GM10248 (cell line): Measurements from ENCODE around the gene TNNI3K.

Source experiments
- CTCF ChIA-PET: fragments of 300-600 bp; sonication (Branson Sonifier 250); formaldehyde crosslinking; extraction: SDS; loops from one replicate; lab custom pipeline; 2021; ENCODE audit warnings: antibody characterized with exemption; lab: Yijun Ruan, JAX
- POLR2A ChIA-PET: fragments of 350-650 bp; sonication (Branson Sonifier 250); formaldehyde crosslinking; extraction: SDS; loops from one replicate; lab custom pipeline; 2020; ENCODE audit warnings: antibody characterized with exemption; lab: Yijun Ruan, JAX
- DNase-seq: peaks from one replicate; pipeline ENCODE4 v3.0.0; 2012; ENCODE audit errors: extremely low spot score
- TF ChIP-seq, protein P1 (sequence below): IDR thresholded peaks from 2 replicates; pipeline ENCODE4 v1.5.1; 2012; ENCODE audit warnings: mild to moderate bottlenecking, low read depth; ENCODE audit errors: extremely low read depth, missing control alignments, control extremely low read depth

The TNNI3K gene

DNA sequence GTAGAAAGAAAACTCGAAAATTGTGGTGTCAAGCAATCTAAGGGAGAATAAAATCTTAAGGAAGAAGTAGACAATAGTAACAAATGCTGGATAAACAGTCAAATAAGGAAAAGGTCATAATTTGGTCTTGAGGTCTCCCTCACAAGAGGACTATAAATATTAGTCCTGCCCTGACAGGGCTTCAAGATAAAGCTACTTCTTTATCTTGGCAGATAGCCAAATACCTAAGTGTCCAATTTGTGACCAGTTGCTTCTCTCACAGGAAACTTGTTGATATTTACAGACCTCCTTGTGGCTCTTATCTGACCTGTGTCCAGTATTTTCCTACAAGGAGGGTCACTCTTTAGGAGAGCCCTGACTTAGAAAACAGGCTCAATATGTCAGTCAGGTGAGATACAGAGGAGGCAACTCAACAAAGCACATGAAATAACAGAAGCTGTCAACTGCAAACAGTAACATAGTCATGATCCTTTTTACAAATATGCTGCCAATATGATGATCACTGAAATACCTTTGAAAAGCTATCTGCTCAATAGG, 88.8 kb downstream of the TNNI3K start:
- TF ChIP-seq, protein P1, sequence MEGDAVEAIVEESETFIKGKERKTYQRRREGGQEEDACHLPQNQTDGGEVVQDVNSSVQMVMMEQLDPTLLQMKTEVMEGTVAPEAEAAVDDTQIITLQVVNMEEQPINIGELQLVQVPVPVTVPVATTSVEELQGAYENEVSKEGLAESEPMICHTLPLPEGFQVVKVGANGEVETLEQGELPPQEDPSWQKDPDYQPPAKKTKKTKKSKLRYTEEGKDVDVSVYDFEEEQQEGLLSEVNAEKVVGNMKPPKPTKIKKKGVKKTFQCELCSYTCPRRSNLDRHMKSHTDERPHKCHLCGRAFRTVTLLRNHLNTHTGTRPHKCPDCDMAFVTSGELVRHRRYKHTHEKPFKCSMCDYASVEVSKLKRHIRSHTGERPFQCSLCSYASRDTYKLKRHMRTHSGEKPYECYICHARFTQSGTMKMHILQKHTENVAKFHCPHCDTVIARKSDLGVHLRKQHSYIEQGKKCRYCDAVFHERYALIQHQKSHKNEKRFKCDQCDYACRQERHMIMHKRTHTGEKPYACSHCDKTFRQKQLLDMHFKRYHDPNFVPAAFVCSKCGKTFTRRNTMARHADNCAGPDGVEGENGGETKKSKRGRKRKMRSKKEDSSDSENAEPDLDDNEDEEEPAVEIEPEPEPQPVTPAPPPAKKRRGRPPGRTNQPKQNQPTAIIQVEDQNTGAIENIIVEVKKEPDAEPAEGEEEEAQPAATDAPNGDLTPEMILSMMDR: no peak
- POLR2A ChIA-PET: no interaction called here
- no peak for DNase-seq
- CTCF ChIA-PET: interaction anchor here (1.7 kb wide), 1 partner anchor 11 kb away, joined by 6 read pairs; no protein-coding TSS in a partner anchor

DNA sequence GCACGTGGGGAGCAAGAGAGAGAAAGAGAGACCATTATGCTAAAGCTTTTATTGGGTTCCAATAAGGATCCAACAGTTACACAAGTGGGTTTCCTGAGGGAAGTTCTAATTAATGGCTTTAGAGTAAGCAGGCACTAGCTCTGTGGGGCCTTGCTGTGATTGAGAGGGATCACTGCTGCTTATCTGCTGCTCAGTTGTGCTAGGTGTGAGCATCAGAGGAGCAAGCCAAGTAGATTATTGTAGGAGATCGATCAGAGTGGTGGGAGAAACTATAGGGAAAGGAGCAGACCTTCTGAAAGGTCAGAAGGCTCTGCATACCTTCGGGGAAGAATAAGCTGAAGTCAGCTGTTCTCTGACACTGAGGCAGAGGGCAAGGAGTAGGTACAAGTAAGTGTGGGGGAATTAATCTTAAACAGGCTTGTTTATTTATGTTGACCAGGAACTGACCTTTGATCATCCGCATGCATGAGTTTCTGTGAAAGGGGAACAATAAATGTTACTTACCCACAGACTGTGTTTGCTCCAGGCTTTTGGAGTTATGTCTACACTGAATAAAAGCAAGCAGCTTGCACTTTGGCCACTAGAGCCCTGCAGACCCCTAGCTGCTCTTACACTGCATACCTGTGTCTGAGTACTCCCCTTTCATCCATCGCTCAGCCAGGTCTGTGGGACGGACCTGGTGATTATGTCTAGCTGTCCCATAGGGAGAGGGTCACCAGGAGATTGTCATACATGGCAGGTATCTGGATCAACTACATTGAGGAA, 89.7 kb downstream of the TNNI3K start:
- ChIA-PET CTCF (interaction anchor here (1.7 kb wide), 1 partner anchor 10 kb away, joined by 6 read pairs; no protein-coding TSS in a partner anchor), POLR2A (no interaction called here)
- TF ChIP-seq, protein P1: no peak
- no peak for DNase-seq

DNA sequence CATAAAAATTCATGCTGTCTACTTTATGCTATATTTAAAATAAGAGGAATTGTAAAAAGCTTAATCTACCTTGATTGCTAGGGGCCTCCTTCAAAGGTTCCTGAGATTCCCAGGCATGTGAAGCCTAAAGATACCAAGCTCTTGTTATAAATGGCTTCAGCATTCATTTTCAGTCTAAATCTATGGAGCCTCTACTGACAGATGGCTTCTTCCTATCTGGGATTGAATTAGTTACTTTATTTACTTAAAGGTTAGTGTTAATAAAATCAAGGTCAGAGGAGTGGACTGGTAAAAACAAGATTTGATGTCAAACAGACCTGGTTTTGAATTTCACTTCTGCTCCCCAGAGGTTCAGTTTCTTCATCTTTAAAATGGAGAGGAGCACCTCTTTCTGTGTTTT, 93.7 kb downstream of the TNNI3K start:
- POLR2A ChIA-PET: no interaction called here
- DNase-seq: no peak
- TF ChIP-seq, protein P1: no peak
- CTCF ChIA-PET: no interaction called here

DNA sequence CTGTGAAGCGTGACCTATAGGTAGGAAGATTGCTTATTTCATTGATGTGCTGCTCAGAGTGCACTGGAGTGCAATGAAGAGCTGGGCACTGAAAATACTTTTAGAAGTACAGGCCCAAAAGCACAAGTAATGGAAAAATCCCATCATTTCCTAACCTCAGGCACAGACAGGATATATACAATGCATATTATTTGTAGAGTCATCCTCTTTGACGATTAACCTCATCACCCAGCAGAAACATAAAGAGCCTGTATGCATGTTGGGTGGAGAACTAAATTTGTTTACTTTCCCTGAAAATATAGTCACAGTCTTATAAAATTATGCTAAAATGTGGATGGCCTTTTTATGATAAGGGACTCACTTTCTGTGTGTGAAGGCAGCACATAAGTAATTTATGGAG, 98.1 kb downstream of the TNNI3K start:
- ChIA-PET CTCF (no interaction called here), POLR2A (no interaction called here)
- TF ChIP-seq, protein P1: no peak
- no peak for DNase-seq

DNA sequence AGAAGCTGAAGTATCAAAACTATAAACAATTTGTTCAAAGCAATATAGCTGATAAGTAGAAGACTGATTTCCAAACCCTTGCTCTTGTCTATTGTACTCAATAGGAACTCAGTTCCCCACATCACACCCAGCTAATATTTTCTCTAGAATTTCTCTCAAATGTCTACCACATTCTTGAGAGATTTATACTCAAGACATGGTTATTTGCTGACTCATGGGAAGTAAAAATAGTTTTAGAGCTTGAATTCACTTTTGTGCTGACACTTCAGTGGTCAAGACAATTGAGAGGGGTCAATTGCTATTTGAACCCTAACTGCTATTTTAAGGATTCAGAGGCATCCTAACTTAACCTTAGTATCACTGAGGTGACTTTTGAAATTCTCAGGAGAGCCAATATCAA, 99.0 kb downstream of the TNNI3K start:
- TF ChIP-seq, protein P1: no peak
- ChIA-PET POLR2A (no interaction called here), CTCF (no interaction called here)
- DNase-seq: no peak

DNA sequence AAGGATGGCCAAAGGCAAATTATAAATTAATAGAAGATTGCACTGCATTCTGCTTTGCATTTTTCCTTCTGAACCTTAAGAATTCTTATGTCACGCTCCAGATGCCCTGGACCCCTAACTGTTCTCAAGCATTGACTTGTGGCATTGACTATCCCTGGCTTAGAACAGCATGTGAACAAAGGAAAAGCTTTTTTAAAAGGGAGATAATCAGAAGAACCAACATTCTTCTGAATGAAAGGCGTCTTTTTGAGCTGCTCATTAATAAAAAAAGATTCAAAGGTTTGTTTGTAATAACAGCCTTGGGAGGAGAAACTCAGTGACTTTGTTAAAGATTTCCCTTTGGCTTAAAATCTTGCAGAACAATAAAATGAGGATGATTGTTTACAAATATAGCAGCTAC, 105.5 kb downstream of the TNNI3K start:
- TF ChIP-seq, protein P1: no peak
- DNase-seq: no peak
- CTCF ChIA-PET: no interaction called here
- POLR2A ChIA-PET: no interaction called here
